SIG-M5 treated with dmso at 0.1 percent for 504 hours (cell line): ENCODE results near the gene EML3.

ENCODE experiments used
- DNase-seq: peaks from one replicate; lab custom pipeline; 2025; ENCODE audit not compliant: unreplicated experiment; lab: John Stamatoyannopoulos, UW

Gene EML3

DNA sequence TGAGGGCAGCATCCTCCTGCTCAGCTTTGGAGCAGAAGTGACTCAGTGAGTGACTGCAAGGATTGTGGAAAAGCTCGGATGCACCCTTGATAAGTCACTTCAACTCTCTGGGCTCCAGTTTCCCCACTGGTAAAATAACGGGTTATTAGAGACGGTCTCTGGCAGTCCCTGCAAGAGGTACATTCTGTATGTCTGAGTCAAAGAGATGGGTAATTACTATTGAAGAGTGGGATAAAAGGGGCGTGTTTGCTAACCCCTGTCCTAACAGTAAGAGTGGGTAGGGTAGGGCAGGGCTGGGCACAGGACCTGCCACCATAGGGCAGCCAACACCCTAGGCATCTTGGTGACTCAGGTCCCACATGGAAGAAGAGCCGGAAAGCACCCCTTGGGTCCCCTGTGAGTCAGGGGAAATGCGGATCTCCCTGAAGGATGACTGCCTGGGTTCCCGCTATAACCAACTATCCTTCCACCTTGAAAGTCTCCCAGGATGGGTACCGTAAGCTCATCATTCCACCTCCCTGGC lies 58.7 kb downstream of the EML3 start:
- no peak for DNase-seq

DNA sequence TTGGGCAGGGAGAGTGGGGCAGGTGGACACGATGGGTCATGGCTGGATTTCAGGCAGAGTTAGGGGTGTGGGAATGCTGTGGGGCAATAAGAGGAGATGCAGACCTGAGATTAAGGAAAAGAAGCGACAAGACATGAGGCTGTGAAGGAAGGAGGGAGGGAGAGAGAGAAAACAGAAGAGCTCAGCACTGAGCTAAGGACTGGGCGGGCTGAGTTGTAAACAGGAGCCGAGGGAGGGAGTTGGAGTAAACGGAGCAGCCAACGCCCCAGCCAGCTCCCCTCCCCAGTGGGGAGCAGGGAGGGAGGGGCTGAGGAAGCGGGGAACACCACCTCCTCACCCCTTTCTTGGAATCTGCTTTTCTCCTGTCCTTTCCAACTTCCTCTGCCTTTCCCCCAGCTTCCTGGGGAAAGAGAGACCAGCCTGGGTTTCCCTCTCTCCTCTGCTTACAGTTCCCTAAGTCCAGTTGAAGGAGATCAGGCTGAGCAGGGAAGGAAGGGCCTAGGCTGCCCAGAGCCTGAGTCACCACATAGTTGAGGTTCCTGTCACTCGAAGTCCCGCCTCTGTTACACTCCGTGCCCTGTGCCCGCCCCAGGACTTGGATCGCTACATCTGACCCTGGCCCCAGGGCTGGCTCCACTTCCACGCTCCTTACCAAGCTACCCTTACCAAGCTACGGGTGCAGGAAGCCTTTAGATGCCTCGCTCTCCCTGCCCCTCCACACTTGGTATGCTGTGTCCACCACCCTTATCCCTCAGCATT lies 59.3 kb downstream of the EML3 start:
- peak; percentile 78 for DNase-seq

DNA sequence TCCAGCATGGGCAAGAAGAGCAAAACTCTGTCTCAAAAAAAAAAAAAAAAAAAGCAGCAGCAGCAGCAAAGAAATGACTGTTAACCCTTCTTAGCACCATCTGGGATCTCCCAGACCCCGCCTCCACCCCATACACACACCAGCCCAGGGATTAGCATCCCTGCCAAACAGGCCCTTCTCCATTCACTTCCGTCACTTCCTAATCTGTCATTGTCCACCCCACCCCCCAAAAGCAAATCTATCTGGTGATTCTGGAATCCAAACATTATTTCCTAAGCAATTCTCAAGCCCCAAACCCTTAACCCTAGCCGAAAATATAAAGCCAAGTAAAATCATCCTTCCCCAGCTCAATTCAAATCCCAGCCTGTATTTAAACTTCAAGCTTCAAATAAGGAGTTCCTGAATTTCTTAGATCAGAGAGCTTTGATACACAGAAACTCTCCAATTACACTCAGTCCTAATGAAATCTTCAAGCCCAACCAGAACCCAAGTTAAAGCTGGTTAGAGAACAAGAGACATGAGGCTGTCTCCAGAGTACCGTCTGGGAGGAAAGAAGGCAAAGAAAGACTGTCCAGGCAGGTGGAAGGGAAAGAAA lies 60.0 kb downstream of the EML3 start:
- no peak for DNase-seq
